Gastroesophageal sphincter (tissue), 4 donors: ENCODE measurements around the gene TNFRSF8. TPM values are rescaled to one million over a fixed set of nuclear protein-coding genes. Genes with fewer than 3 reads are reported as not detected.

Experiments used
- ATAC-seq: fragments of 150-250 bp; one replicate; pipeline ENCODE4 v1.9.1; 2016; ENCODE audit warnings: mild to moderate bottlenecking, moderate library complexity
- H3K27ac ChIP-seq, 4 donors: fragments of 200-600 bp; sonication (generic) in 3 of 4; 1 replicate in 3 of 4; 2 replicates in 1 of 4; pipeline ENCODE4 v1.5.1; 2016 to 2019
- H3K27me3 ChIP-seq: fragments of 200-600 bp; sonication (generic); one replicate; pipeline ENCODE4 v1.5.1; 2019
- H3K36me3 ChIP-seq, 2 donors: fragments of 200-600 bp; sonication (generic); one replicate each; pipeline ENCODE4 v1.5.1; 2019; ENCODE audit warnings: control low read depth in 1 of 2
- H3K4me1 ChIP-seq, 3 donors: fragments of 200-600 bp; sonication (generic); 1 replicate in 2 of 3; 2 replicates in 1 of 3; pipeline ENCODE4 v1.5.1; 2016 to 2019; ENCODE audit warnings: control low read depth in 2 of 3
- H3K4me3 ChIP-seq, 2 donors: fragments of 200-600 bp; sonication (generic); one replicate each; pipeline ENCODE4 v1.5.1; 2019; ENCODE audit warnings: mild to moderate bottlenecking in 1 of 2, moderate library complexity in 1 of 2
- H3K9me3 ChIP-seq, 3 donors: fragments of 200-600 bp; sonication (generic); one replicate each; pipeline ENCODE4 v1.5.1; 2017 to 2019; ENCODE audit warnings: control low read depth in 2 of 3
- EP300 ChIP-seq: sonication (generic); formaldehyde crosslinking; IDR thresholded peaks from one replicate; pipeline ENCODE4 v1.6.1; 2017; ENCODE audit warnings: antibody characterized with exemption, mild to moderate bottlenecking
- POLR2A ChIP-seq, 2 donors: fragments of 450-650 bp; IDR thresholded peaks; one replicate each; pipeline ENCODE4 v1.6.1; 2017; ENCODE audit warnings: antibody characterized with exemption in 2 of 2, mild to moderate bottlenecking in 2 of 2, moderate library complexity in 1 of 2
- POLR2AphosphoS5 ChIP-seq: sonication (generic); formaldehyde crosslinking; IDR thresholded peaks from one replicate; pipeline ENCODE4 v1.6.1; 2017; ENCODE audit warnings: antibody characterized with exemption
- WGBS, 2 donors: methylation state at CpG; one replicate each; pipeline ENCODE4 v1.1.5; 2018; ENCODE audit warnings: low coverage in 1 of 2; 5-methylcytosine and 5-hydroxymethylcytosine counted together
- total RNA-seq, 4 donors: library from RNA; depleted of rRNA; stranded (reverse); fragments of >200 nt; gene quantifications; one replicate each; pipeline ENCODE4 v1.1.0, GENCODE V29; 2016
- TF ChIP-seq, protein P1 (sequence below), 4 experiments: fragments of 200-600 bp in 2 of 4; fragments of 450-650 bp in 2 of 4; sonication (generic) in 1 of 4; IDR thresholded peaks; one replicate each; pipeline ENCODE4 v1.5.1; 2017 to 2019; ENCODE audit warnings: antibody characterized with exemption in 4 of 4, mild to moderate bottlenecking in 2 of 4, moderate library complexity in 2 of 4

Gene TNFRSF8
- total RNA-seq, 4 donors from 2014 or later: 0.47 to 4.2 (median 1.4) TPM

DNA sequence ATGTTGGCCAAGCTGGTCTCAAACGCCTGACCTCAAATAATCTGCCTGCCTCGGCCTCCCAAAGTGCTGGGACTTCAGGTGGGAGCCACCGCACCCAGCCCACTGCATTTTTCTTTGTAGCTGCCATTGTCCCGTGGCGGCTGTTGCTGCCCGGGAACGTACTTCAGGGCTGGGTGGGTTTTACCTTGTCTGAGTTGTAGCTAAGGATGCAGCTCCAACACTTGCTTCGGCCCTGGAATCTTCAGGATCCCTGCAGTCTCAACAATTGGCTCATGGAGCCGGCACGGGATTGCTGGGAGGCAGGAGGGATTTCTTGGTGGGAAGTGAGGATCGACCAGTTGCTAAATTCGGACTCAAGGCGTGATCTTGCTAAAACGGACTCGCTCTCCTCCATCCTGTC, 10.7 kb downstream of the TNFRSF8 start:
- ATAC-seq: no peak

DNA sequence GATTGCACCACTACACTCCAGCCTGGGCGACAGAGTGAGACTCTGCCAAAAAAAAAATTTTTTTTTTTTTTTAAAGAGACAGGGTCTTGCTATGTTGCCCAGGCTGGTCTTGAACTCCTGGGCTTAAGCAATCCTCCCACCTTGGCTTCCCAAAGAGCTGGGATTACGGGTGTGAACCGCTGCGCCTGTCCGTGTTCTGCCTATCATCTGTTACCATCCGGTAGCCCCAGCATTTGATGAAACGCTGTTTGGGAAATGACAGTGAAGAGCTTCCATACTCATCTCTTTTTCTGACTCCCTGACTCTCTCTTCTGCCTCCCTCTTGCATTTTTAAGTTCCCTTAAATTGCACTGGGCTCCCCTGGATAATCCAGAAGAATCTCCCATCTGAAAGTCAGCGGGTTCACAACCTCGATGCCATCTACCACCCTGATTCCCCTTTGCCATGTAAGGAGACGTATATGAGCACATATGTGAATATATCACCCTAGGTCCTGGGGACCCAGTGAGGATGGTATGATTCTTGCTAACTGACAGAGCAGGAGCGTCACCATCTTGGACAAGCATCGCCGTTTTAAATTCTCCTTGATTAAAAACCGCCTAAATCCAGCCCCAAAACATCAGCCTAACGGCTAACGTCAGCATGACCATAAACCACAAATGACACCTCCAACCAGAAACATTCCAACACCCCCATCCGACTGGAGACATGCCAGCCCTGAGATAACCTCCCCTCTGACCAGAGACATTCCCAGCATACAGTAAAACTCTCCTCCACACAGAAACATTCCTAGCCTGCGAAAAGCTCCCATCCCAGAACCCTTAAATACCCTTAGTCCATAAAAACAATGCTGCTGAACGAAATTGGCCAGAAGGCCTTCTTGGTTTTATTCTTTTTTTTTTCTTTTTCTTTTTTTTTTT, 12.4 kb downstream of the TNFRSF8 start:
- 58 to 72% methylated on average over 10 to 19 of the region's 19 CpGs for WGBS, 2 donors
- Histone ChIP-seq H3K4me3 (no peak overlapping the region), H3K27ac (no peak overlapping the region), H3K9me3 (peaks cover 0 to 6% (median 0%) of the 10 kb centered on the region in 3 donors), H3K36me3 (no peaks in the 10 kb centered on the region), H3K4me1 (no peaks in the 10 kb centered on the region), H3K27me3 (peaks cover 79% of the 10 kb centered on the region)
- TF ChIP-seq POLR2AphosphoS5: no peak
- no peak for TF ChIP-seq EP300
- TF ChIP-seq, protein P1, sequence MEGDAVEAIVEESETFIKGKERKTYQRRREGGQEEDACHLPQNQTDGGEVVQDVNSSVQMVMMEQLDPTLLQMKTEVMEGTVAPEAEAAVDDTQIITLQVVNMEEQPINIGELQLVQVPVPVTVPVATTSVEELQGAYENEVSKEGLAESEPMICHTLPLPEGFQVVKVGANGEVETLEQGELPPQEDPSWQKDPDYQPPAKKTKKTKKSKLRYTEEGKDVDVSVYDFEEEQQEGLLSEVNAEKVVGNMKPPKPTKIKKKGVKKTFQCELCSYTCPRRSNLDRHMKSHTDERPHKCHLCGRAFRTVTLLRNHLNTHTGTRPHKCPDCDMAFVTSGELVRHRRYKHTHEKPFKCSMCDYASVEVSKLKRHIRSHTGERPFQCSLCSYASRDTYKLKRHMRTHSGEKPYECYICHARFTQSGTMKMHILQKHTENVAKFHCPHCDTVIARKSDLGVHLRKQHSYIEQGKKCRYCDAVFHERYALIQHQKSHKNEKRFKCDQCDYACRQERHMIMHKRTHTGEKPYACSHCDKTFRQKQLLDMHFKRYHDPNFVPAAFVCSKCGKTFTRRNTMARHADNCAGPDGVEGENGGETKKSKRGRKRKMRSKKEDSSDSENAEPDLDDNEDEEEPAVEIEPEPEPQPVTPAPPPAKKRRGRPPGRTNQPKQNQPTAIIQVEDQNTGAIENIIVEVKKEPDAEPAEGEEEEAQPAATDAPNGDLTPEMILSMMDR (IDR thresholded peaks at IDR 0.05): no peak
- ATAC-seq: no peak

More for the DNA sequence above, 10.7 kb downstream of the TNFRSF8 start:
- Histone ChIP-seq H3K27ac (no peak overlapping the region), H3K9me3 (peaks cover 0 to 6% (median 0%) of the 10 kb centered on the region in 3 donors), H3K36me3 (no peaks in the 10 kb centered on the region), H3K4me1 (no peaks in the 10 kb centered on the region), H3K27me3 (peaks cover 79% of the 10 kb centered on the region), H3K4me3 (no peak overlapping the region)
- 70 to 85% methylated on average over 2 to 6 of the region's 15 CpGs for WGBS, 2 donors
- TF ChIP-seq EP300: no peak
- TF ChIP-seq, protein P1 (IDR thresholded peaks at IDR 0.05): no peak
- no peak for TF ChIP-seq POLR2AphosphoS5
- TF ChIP-seq POLR2A (IDR thresholded peaks at IDR 0.05): no peak

DNA sequence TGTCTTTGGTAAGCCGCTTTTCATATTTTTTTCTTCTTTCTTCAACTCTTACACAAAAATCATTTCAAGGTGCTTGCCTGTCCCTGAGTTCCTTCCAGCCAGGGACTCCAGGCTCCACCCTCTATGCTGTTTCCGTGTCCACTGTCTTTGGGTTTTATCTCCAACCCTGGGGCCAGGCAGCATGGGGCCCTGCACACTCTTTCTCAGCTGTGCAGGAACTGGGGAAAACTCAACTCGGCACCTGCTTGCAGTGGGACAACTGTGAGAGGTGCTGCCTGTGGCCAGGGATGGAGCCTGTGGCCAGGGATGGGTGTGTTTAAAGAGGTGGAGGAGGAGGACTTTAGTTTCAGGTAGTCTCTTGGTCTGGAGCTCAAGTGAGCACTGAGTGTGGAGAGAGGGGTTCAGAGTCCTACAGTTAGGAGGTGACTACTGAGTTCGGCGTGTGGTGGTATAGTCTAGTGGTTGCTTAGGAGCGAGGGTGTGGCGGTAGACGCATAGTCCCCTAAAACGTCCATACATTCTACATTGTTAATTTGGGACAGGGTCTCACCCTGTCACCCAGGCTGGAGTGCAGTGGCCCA, 13.4 kb downstream of the TNFRSF8 start:
- WGBS, 2 donors: 78 to 81% methylated on average over 3 to 9 of the region's 9 CpGs

DNA sequence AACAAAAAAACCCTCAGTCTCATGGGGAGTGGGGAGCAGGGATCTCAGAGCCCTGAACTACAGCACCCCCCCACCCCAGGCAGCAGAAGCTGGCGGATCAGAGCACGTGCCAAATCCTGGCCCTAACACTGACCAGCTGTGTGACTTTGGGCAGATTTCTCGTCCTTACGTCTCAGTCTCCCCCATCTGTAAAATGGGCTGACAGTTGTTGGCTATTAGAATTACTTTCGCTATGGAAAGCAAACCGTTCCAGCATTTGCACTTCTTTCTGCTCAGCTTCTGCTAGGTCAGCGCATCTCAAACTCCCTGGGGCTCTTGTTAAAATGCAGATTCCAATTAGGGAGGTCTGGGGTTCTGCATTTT, 15.5 kb downstream of the TNFRSF8 start:
- ATAC-seq: no peak
- H3K9me3 ChIP-seq: peaks cover 0 to 20% (median 0%) of the 10 kb centered on the region in 3 donors
- TF ChIP-seq POLR2AphosphoS5 (no peak), POLR2A (IDR thresholded peaks at IDR 0.05) (no peak), EP300 (no peak)
- TF ChIP-seq, protein P1 (IDR thresholded peaks at IDR 0.05): no peak
- no peak overlapping the region for H3K4me3 ChIP-seq
- H3K4me1 ChIP-seq: no peaks in the 10 kb centered on the region
- H3K36me3 ChIP-seq: no peaks in the 10 kb centered on the region
- no peak overlapping the region for H3K27ac ChIP-seq
- H3K27me3 ChIP-seq: peaks cover 63% of the 10 kb centered on the region
- 70% methylated on average over 7 of the region's 7 CpGs; no CpG with 5 or more reads in 1 of the 2 donors for WGBS, 2 donors

More for the DNA sequence above, 13.4 kb downstream of the TNFRSF8 start:
- Histone ChIP-seq H3K4me1 (no peaks in the 10 kb centered on the region), H3K9me3 (peaks cover 0 to 6% (median 0%) of the 10 kb centered on the region in 3 donors), H3K27ac (no peak overlapping the region), H3K4me3 (no peak overlapping the region), H3K27me3 (peaks cover 79% of the 10 kb centered on the region), H3K36me3 (no peaks in the 10 kb centered on the region)
- TF ChIP-seq, protein P1 (IDR thresholded peaks at IDR 0.05): no peak
- TF ChIP-seq POLR2A (IDR thresholded peaks at IDR 0.05) (no peak), POLR2AphosphoS5 (no peak), EP300 (no peak)
- no peak for ATAC-seq
